ENCODE measurements around the gene CDK10.

DNA sequence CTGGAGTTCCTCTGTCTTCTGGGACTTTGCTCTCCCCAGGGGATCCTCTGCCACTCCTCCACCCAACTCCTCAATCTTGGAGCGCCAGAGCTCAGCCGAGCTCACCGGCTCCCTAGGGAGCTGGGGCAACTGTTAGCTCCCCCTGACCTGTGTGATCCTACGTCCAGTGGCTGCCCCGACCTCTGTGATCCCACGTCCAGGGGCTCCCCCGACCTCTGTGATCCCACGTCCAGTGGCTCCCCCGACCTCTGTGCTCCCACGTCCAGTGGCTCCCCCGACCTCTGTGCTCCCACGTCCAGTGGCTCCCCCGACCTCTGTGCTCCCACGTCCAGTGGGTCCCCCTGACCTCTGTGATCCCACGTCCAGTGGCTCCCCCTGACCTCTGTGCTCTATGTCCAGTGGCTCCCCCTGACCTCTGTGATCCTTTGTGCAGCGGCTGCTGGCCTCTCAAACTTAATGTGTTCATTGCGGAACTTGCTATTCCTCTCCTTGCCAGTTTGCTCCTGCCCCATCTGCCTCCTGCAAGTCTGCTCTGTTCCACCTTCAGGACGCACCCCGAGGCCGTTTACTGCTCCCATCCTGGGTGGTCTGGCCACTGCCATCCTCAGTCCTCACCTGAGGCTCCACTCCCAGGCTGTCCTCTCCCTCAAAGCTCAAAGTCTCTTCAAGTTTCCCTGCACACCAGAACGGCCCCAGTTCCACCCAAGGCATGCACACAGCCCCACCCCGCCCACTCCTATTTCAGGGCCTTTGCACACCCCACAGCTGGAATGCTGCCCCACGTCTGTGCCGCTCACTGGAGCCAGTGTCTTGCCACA lies 31.4 kb downstream of the CDK10 start:
- no peak for TF ChIP-seq EZH2 (IDR thresholded peaks at IDR 0.05; ENCODE audit: borderline replicate concordance, low read length)
- TF ChIP-seq, protein P1, sequence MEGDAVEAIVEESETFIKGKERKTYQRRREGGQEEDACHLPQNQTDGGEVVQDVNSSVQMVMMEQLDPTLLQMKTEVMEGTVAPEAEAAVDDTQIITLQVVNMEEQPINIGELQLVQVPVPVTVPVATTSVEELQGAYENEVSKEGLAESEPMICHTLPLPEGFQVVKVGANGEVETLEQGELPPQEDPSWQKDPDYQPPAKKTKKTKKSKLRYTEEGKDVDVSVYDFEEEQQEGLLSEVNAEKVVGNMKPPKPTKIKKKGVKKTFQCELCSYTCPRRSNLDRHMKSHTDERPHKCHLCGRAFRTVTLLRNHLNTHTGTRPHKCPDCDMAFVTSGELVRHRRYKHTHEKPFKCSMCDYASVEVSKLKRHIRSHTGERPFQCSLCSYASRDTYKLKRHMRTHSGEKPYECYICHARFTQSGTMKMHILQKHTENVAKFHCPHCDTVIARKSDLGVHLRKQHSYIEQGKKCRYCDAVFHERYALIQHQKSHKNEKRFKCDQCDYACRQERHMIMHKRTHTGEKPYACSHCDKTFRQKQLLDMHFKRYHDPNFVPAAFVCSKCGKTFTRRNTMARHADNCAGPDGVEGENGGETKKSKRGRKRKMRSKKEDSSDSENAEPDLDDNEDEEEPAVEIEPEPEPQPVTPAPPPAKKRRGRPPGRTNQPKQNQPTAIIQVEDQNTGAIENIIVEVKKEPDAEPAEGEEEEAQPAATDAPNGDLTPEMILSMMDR (conservative IDR thresholded peaks at IDR 0.05 in 1 of 2, IDR thresholded peaks at IDR 0.05 in 1 of 2; ENCODE audit: extremely low read depth in 1 of 2, insufficient read depth in 1 of 2, low read depth in 1 of 2, low read length in 2 of 2), result no peak

Measured in mammary epithelial cell (primary cell).